Activated CD4-positive, CD25-positive, alpha-beta regulatory T cell treated with anti-CD3 and anti-CD28 coated beads, Interleukin-2, amount 50 U/mL, for 72 hours (primary cell): ENCODE measurements around the gene SLFN12L.

ENCODE experiments used
- DNase-seq: peaks from one replicate; pipeline ENCODE4 v3.0.0; 2021

Gene SLFN12L

GRCh38 chr17:35428229-35428628 is 109.2 kb downstream of the SLFN12L start:
- no peak for DNase-seq

- no peak for DNase-seq
These were observed 113.7 kb downstream of the SLFN12L start for GRCh38 chr17:35423761-35424160.
